K562 (cell line): Measurements from ENCODE around the gene ARHGDIA. TPM values are rescaled to one million over a fixed set of nuclear protein-coding genes. Genes with fewer than 3 reads are reported as not detected.

Experiments
- CHD7 ChIP-seq: fragments of 200-600 bp; sonication (generic); IDR thresholded peaks from one replicate; pipeline ENCODE4 v1.6.1; 2012; ENCODE audit warnings: mild to moderate bottlenecking, low read depth, low read length, inconsistent platforms
- CREB3 ChIP-seq: fragments of 450-650 bp; conservative IDR thresholded peaks from 2 replicates; pipeline ENCODE4 v1.6.1; 2016; ENCODE audit warnings: missing genetic modification characterization, low read depth, mild to moderate bottlenecking, missing compliant biosample characterization, moderate library complexity
- FOXJ3 ChIP-seq: sonication (generic); formaldehyde crosslinking; IDR thresholded peaks from 2 replicates; pipeline ENCODE4 v1.4.0; 2020; ENCODE audit warnings: mild to moderate bottlenecking, missing genetic modification reagents
- FOXP1 ChIP-seq: sonication (generic); formaldehyde crosslinking; IDR thresholded peaks from 2 replicates; pipeline ENCODE4 v1.8.0; 2022; ENCODE audit warnings: mild to moderate bottlenecking, missing genetic modification reagents
- HLTF ChIP-seq: fragments of 450-650 bp; IDR thresholded peaks from 2 replicates; pipeline ENCODE4 v1.6.1; 2016
- KDM5B ChIP-seq: fragments of 200-600 bp; sonication (generic); IDR thresholded peaks from 2 replicates; pipeline ENCODE4 v1.6.1; 2012; ENCODE audit warnings: low read depth, mild to moderate bottlenecking, moderate library complexity, low read length, control low read depth, inconsistent platforms; ENCODE audit not compliant: insufficient replicate concordance
- MCM3 ChIP-seq: fragments of 450-650 bp; IDR thresholded peaks from 2 replicates; pipeline ENCODE4 v1.6.1; 2016
- MXI1 ChIP-seq: IDR thresholded peaks from 2 replicates; pipeline ENCODE4 v1.6.1; 2011; ENCODE audit warnings: low read depth, mild to moderate bottlenecking, improper control_type of control experiment, low read length
- RFX1 ChIP-seq: fragments of 450-650 bp; IDR thresholded peaks from 2 replicates; pipeline ENCODE4 v1.6.1; 2016; ENCODE audit warnings: mild to moderate bottlenecking, moderate library complexity
- ZBTB43 ChIP-seq: sonication (generic); formaldehyde crosslinking; IDR thresholded peaks from 2 replicates; pipeline ENCODE4 v1.8.0; 2023; ENCODE audit warnings: mild to moderate bottlenecking, missing genetic modification reagents
- ZFP91 ChIP-seq: sonication (generic); formaldehyde crosslinking; IDR thresholded peaks from 2 replicates; pipeline ENCODE4 v1.8.0; 2022; ENCODE audit warnings: mild to moderate bottlenecking, missing genetic modification reagents
- ZNF707 ChIP-seq: fragments of 250-450 bp; sonication (Bioruptor Pico); conservative IDR thresholded peaks from 2 replicates; pipeline ENCODE4 v1.8.0; 2022; ENCODE audit warnings: inconsistent platforms, mild to moderate bottlenecking, moderate library complexity
- polyA plus RNA-seq, 8 experiments: library from polyadenylated mRNA; depleted of rRNA in 4 of 8; stranded (reverse) in 5 of 8; unstranded in 3 of 8; fragments of >200 nt; fragmentation: Nextera tagmentation in 2 of 8; fragmentation: Illumina TruSeq in 1 of 8; extraction: Ambion mirVana in 2 of 8; extraction: Trizol in 1 of 8; gene quantifications; 2 replicates each; pipeline versions ENCODE4 v1.2.1 to v1.2.3, GENCODE V29; 2011 to 2014; ENCODE audit warnings: inconsistent platforms in 1 of 8, missing spikeins in 1 of 8
- total RNA-seq, 7 experiments: library from RNA; depleted of rRNA in 6 of 7; stranded (reverse); fragments of >200 nt in 6 of 7; fragmentation: Illumina TruSeq in 2 of 7; extraction: Trizol in 2 of 7; gene quantifications; 2 replicates each; pipeline versions ENCODE4 v1.2.1 to v1.2.3, GENCODE V29; 2011 to 2021; ENCODE audit warnings: low replicate concordance in 1 of 7

ARHGDIA gene
- total and polyA plus RNA-seq, 9 of the 15 experiments (the other 6 are each of a cell fraction or from before 2014, with no cell fraction given): 9.6 to 340 (median 97.6) TPM

- TF ChIP-seq MCM3: no peak
- no peak for TF ChIP-seq CHD7
- TF ChIP-seq ZBTB43: no peak
- no peak for TF ChIP-seq FOXJ3 (CRISPR knock-in tag)
- TF ChIP-seq FOXP1 (CRISPR knock-in tag): no peak
- TF ChIP-seq MXI1: 0 out of 2 replicates have a peak, but pooled peaks have one; percentile 9
- TF ChIP-seq CREB3 (tag): no peak
- TF ChIP-seq RFX1: no peak
- no peak for TF ChIP-seq ZFP91 (CRISPR knock-in tag)
- no peak for TF ChIP-seq ZNF707 (CRISPR knock-in tag)
- TF ChIP-seq HLTF: no peak
- peak; percentile 91 for TF ChIP-seq KDM5B
These were observed 11.0 kb downstream of the ARHGDIA start, which contains the start of gene P4HB (continued) for GRCh38 chr17:81859906-81860755.
